H1 (cell line): ENCODE results near the gene EPHA4. TPM values are rescaled to one million over a fixed set of nuclear protein-coding genes. Genes with fewer than 3 reads are reported as not detected.

Source experiments
- MAFK ChIP-seq: IDR thresholded peaks from 2 replicates; pipeline ENCODE4 v1.6.1; 2012; ENCODE audit warnings: low read depth, mild to moderate bottlenecking, improper control_type of control experiment, low read length
- NRF1 ChIP-seq: IDR thresholded peaks from 2 replicates; pipeline ENCODE4 v1.6.1; 2011; ENCODE audit warnings: mild to moderate bottlenecking, low read depth, low read length, improper control_type of control experiment
- RNF2 ChIP-seq: fragments of 200-900, 300-1000 bp; sonication (generic); IDR thresholded peaks from 2 replicates; pipeline ENCODE4 v1.7.1; 2016; ENCODE audit warnings: borderline replicate concordance, low read depth, mild to moderate bottlenecking, antibody characterized with exemption, low read length; ENCODE audit not compliant: poor library complexity, severe bottlenecking; ENCODE audit errors: missing control alignments
- TEAD4 ChIP-seq: IDR thresholded peaks from 2 replicates; pipeline ENCODE4 v1.6.1; 2012; ENCODE audit warnings: low read depth, low read length, inconsistent platforms, mixed read lengths
- polyA plus RNA-seq, 7 experiments: library from polyadenylated mRNA; depleted of rRNA in 3 of 7; stranded (reverse) in 5 of 7; unstranded in 2 of 7; fragments of >200 nt in 5 of 7; fragments of 200-250 nt in 2 of 7; gene quantifications; 1 replicate in 5 of 7; 2 replicates in 1 of 7; 4 replicates in 1 of 7; pipeline versions ENCODE4 v1.2.1 to v1.2.3, GENCODE V29; 2011 to 2013; ENCODE audit warnings: missing spikeins in 2 of 7, mixed read lengths in 2 of 7
- total RNA-seq: library from RNA; stranded (reverse); fragmentation: NEBNext Ultra II Directional; extraction: Animal tissue kit (Norgen Biotek cat#: 25700); gene quantifications from 2 replicates; pipeline ENCODE4 v1.2.1, GENCODE V29; 2021

Gene EPHA4
- total and polyA plus RNA-seq, 2 of the 8 experiments (the other 6 are each of a cell fraction or from before 2014, with no cell fraction given) = 4.3 to 5.7 TPM

GRCh38 chr2:221435171-221435570 is 136.9 kb downstream of the EPHA4 start (continued):
- TF ChIP-seq RNF2 = no peak
- TF ChIP-seq MAFK = no peak
- TF ChIP-seq TEAD4 = no peak
- TF ChIP-seq NRF1 = no peak
